AG04450 (cell line): ENCODE data around the gene CD47. TPM values are rescaled to one million over a fixed set of nuclear protein-coding genes. Genes with fewer than 3 reads are reported as not detected.

Source experiments
- CTCF ChIA-PET: fragments of 300-600, 350-600 bp; formaldehyde crosslinking; extraction: SDS; loops from one replicate; lab custom pipeline; 2022; ENCODE audit warnings: antibody characterized with exemption, inconsistent platforms; lab: Charles Lee
- POLR2A ChIA-PET: fragments of 350-600 bp; formaldehyde crosslinking; extraction: SDS; loops from one replicate; lab custom pipeline; 2021; ENCODE audit warnings: antibody characterized with exemption, inconsistent platforms; lab: Yijun Ruan, JAX
- DNase-seq: peaks from one replicate; pipeline ENCODE4 v3.0.0-alpha.2; 2011; ENCODE audit warnings: low read depth, low spot score
- H3K27ac ChIP-seq: one replicate; pipeline ENCODE4 v1.5.1; 2012; ENCODE audit warnings: low read depth, low read length, control low read depth
- H3K27me3 ChIP-seq: one replicate; pipeline ENCODE4 v1.6.0; 2012; ENCODE audit warnings: low read length; ENCODE audit not compliant: control insufficient read depth, insufficient read depth
- H3K4me3 ChIP-seq: 2 replicates; pipeline ENCODE4 v1.5.1; 2011; ENCODE audit warnings: mild to moderate bottlenecking, low read depth, low read length, control low read depth
- H3K9me3 ChIP-seq: 2 replicates; pipeline ENCODE4 v1.5.1; 2012; ENCODE audit warnings: low read length; ENCODE audit not compliant: control insufficient read depth, insufficient read depth
- CTCF ChIP-seq: IDR thresholded peaks from 2 replicates; pipeline ENCODE4 v1.5.1; 2011; ENCODE audit warnings: low read depth, low read length, control low read depth, inconsistent platforms
- polyA plus RNA-seq: library from polyadenylated mRNA; depleted of rRNA; stranded (reverse); fragments of >200 nt; gene quantifications from 2 replicates; pipeline ENCODE4 v1.2.3, GENCODE V29; 2011

Gene CD47
- polyA plus RNA-seq, 1 experiment, result 108 TPM

GRCh38 chr3:108099244-108099643 lies 8.4 kb upstream of the CD47 start:
- Histone ChIP-seq H3K27ac (no peak overlapping the region), H3K9me3 (no peaks in the 10 kb centered on the region), H3K4me3 (no peak overlapping the region), H3K27me3 (no peaks in the 10 kb centered on the region)
- DNase-seq, result no peak
- ChIA-PET POLR2A (no interaction called here), CTCF (no interaction called here)
- no peak for TF ChIP-seq CTCF

GRCh38 chr3:108098003-108098370 lies 7.2 kb upstream of the CD47 start:
- no peak for TF ChIP-seq CTCF
- ChIA-PET POLR2A (no interaction called here), CTCF (no interaction called here)
- Histone ChIP-seq H3K27me3 (no peaks in the 10 kb centered on the region), H3K4me3 (no peak overlapping the region), H3K27ac (no peak overlapping the region), H3K9me3 (no peaks in the 10 kb centered on the region)
- DNase-seq, result no peak

- Histone ChIP-seq H3K9me3 (no peaks in the 10 kb centered on the region), H3K27me3 (no peaks in the 10 kb centered on the region), H3K4me3 (no peak overlapping the region), H3K27ac (no peak overlapping the region)
- POLR2A ChIA-PET, result no interaction called here
- no peak for TF ChIP-seq CTCF
- CTCF ChIA-PET, result no interaction called here
- DNase-seq, result no peak
These were observed 6.6 kb upstream of the CD47 start for GRCh38 chr3:108097322-108098002.

- Histone ChIP-seq H3K9me3 (no peaks in the 10 kb centered on the region), H3K27ac (no peak overlapping the region), H3K27me3 (no peaks in the 10 kb centered on the region), H3K4me3 (no peak overlapping the region)
- POLR2A ChIA-PET, result no interaction called here
- CTCF ChIA-PET, result no interaction called here
- TF ChIP-seq CTCF, result no peak
- no peak for DNase-seq
These were observed 5.9 kb upstream of the CD47 start for GRCh38 chr3:108096532-108097321.

- ChIA-PET POLR2A (interaction anchor here (0.6 kb wide), 1 partner anchor 165 kb away, joined by 4 read pairs; no protein-coding TSS in a partner anchor), CTCF (interaction anchor here (1.1 to 1.6 kb wide), 2 partner anchors 381 to 384 kb away, joined by 3 to 5 read pairs; no protein-coding TSS in a partner anchor)
- no peak for TF ChIP-seq CTCF
- Histone ChIP-seq H3K4me3 (no peak overlapping the region), H3K27me3 (no peaks in the 10 kb centered on the region), H3K27ac (no peak overlapping the region), H3K9me3 (peaks cover 4% of the 10 kb centered on the region; the same call in 1 of the 2 replicates)
- no peak for DNase-seq
These were observed 2.8 kb upstream of the CD47 start for GRCh38 chr3:108093616-108094015.
